H9 (cell line): ENCODE results near the gene TESK2. TPM values are rescaled to one million over a fixed set of nuclear protein-coding genes. Genes with fewer than 3 reads are reported as not detected.

Experiments
- DNase-seq: peaks from one replicate; pipeline ENCODE4 v3.0.0-alpha.2; 2017
- H2AFZ ChIP-seq: one replicate; pipeline ENCODE4 v1.6.1; 2013; ENCODE audit warnings: mild to moderate bottlenecking, low read length, control low read depth, moderate library complexity
- H2AK5ac ChIP-seq: 2 replicates; pipeline ENCODE4 v1.6.1; 2013; ENCODE audit warnings: low read length, control low read depth, mixed read lengths; ENCODE audit not compliant: insufficient read length
- H2BK120ac ChIP-seq: one replicate; pipeline ENCODE4 v1.6.1; 2013; ENCODE audit warnings: low read depth, mild to moderate bottlenecking, low read length, control low read depth, inconsistent platforms; ENCODE audit not compliant: poor library complexity, severe bottlenecking
- H2BK12ac ChIP-seq: 2 replicates; pipeline ENCODE4 v1.6.1; 2013; ENCODE audit warnings: low read length, control low read depth, mixed read lengths, low read depth; ENCODE audit not compliant: insufficient read length
- H2BK15ac ChIP-seq: 2 replicates; pipeline ENCODE4 v1.6.1; 2013; ENCODE audit warnings: low read depth, low read length, control low read depth
- H2BK20ac ChIP-seq: one replicate; pipeline ENCODE4 v1.6.1; 2013; ENCODE audit warnings: low read depth, mild to moderate bottlenecking, low read length, control low read depth, inconsistent platforms; ENCODE audit not compliant: poor library complexity, severe bottlenecking
- H2BK5ac ChIP-seq: 2 replicates; pipeline ENCODE4 v1.6.1; 2013; ENCODE audit warnings: low read length, control low read depth, mixed read lengths; ENCODE audit not compliant: insufficient read length
- H3K14ac ChIP-seq: 2 replicates; pipeline ENCODE4 v1.6.1; 2013; ENCODE audit warnings: low read length, control low read depth; ENCODE audit not compliant: insufficient read depth
- H3K18ac ChIP-seq: 2 replicates; pipeline ENCODE4 v1.6.1; 2013; ENCODE audit warnings: low read depth, mild to moderate bottlenecking, mixed read lengths, low read length, control low read depth; ENCODE audit not compliant: insufficient read length
- H3K23ac ChIP-seq: 2 replicates; pipeline ENCODE4 v1.6.1; 2013; ENCODE audit warnings: low read length, control low read depth, mixed read lengths, low read depth; ENCODE audit not compliant: insufficient read length
- H3K23me2 ChIP-seq: 2 replicates; pipeline ENCODE4 v1.6.1; 2013; ENCODE audit warnings: low read depth, mild to moderate bottlenecking, mixed read lengths, low read length, control low read depth; ENCODE audit not compliant: insufficient read length, poor library complexity, severe bottlenecking
- H3K27ac ChIP-seq: 2 replicates; pipeline ENCODE4 v1.5.1; 2013; ENCODE audit warnings: low read length, control low read depth, mixed read lengths, low read depth; ENCODE audit not compliant: insufficient read length
- H3K27me3 ChIP-seq: 2 replicates; pipeline ENCODE4 v1.6.1; 2013; ENCODE audit warnings: low read length, control low read depth, inconsistent platforms; ENCODE audit not compliant: insufficient read depth
- H3K4ac ChIP-seq: 2 replicates; pipeline ENCODE4 v1.6.1; 2013; ENCODE audit warnings: low read depth, mild to moderate bottlenecking, control low read depth, inconsistent platforms, low read length, moderate library complexity
- H3K4me1 ChIP-seq: 2 replicates; pipeline ENCODE4 v1.6.1; 2013; ENCODE audit warnings: low read length, control low read depth, inconsistent platforms; ENCODE audit not compliant: insufficient read depth
- H3K4me2 ChIP-seq: 2 replicates; pipeline ENCODE4 v1.6.1; 2013; ENCODE audit warnings: low read length, control low read depth, mixed read lengths; ENCODE audit not compliant: insufficient read length, insufficient read depth
- H3K56ac ChIP-seq: 2 replicates; pipeline ENCODE4 v1.6.1; 2013; ENCODE audit warnings: low read depth, mild to moderate bottlenecking, mixed read lengths, low read length, control low read depth; ENCODE audit not compliant: insufficient read length
- H3K79me1 ChIP-seq: 2 replicates; pipeline ENCODE4 v1.6.1; 2013; ENCODE audit warnings: low read depth, mild to moderate bottlenecking, moderate library complexity, low read length, control low read depth, inconsistent platforms; ENCODE audit not compliant: insufficient read depth, poor library complexity, severe bottlenecking
- H3K79me2 ChIP-seq: 2 replicates; pipeline ENCODE4 v1.6.1; 2013; ENCODE audit warnings: low read length, control low read depth, inconsistent platforms; ENCODE audit not compliant: insufficient read depth
- H3K9ac ChIP-seq: 2 replicates; pipeline ENCODE4 v1.6.1; 2013; ENCODE audit warnings: low read length, control low read depth, mixed read lengths; ENCODE audit not compliant: insufficient read length; ENCODE audit errors: extremely low read depth
- H3K9me3 ChIP-seq: one replicate; pipeline ENCODE4 v1.6.1; 2013; ENCODE audit warnings: low read depth, low read length, inconsistent platforms; ENCODE audit not compliant: control insufficient read depth
- H3T11ph ChIP-seq: one replicate; pipeline ENCODE4 v1.6.1; 2013; ENCODE audit warnings: mild to moderate bottlenecking, low read length, control low read depth, inconsistent platforms
- H4K20me1 ChIP-seq: one replicate; pipeline ENCODE4 v1.6.1; 2013; ENCODE audit not compliant: control insufficient read depth, insufficient read length, insufficient read depth
- H4K5ac ChIP-seq: 2 replicates; pipeline ENCODE4 v1.6.1; 2013; ENCODE audit warnings: low read depth, mild to moderate bottlenecking, mixed read lengths, low read length, control low read depth; ENCODE audit not compliant: insufficient read length
- H4K8ac ChIP-seq: replicated peaks from 2 replicates; pipeline ENCODE4 v1.6.1; 2013; ENCODE audit warnings: low read length, control low read depth, mixed read lengths, low read depth; ENCODE audit not compliant: insufficient read length
- H4K91ac ChIP-seq: 2 replicates; pipeline ENCODE4 v1.6.1; 2013; ENCODE audit warnings: low read depth, mild to moderate bottlenecking, moderate library complexity, mixed read lengths, low read length, control low read depth; ENCODE audit not compliant: insufficient read length
- H3K27ac Mint-ChIP-seq, 3 experiments: 2 replicates in 2 of 3; 3 replicates in 1 of 3; pipeline ENCODE4 v1.8.0; 2020 to 2021; ENCODE audit warnings: mixed read lengths in 3 of 3, mild to moderate bottlenecking in 1 of 3, moderate library complexity in 1 of 3
- H3K27me3 Mint-ChIP-seq: 2 replicates; pipeline ENCODE4 v1.8.0; 2021; ENCODE audit warnings: low read depth, mild to moderate bottlenecking, moderate library complexity, mixed read lengths
- H3K36me3 Mint-ChIP-seq, 3 experiments: 2 replicates in 2 of 3; 3 replicates in 1 of 3; pipeline ENCODE4 v1.8.0; 2020 to 2021; ENCODE audit warnings: low read depth in 3 of 3, mixed read lengths in 3 of 3; ENCODE audit not compliant: insufficient read depth in 1 of 3
- H3K4me1 Mint-ChIP-seq, 2 experiments: 2 replicates each; pipeline ENCODE4 v1.8.0; 2020; ENCODE audit warnings: mixed read lengths in 2 of 2
- H3K4me3 Mint-ChIP-seq, 2 experiments: 2 replicates in 1 of 2; 3 replicates in 1 of 2; pipeline ENCODE4 v1.8.0; 2020 to 2021; ENCODE audit warnings: mild to moderate bottlenecking in 2 of 2, mixed read lengths in 2 of 2, moderate library complexity in 1 of 2
- H3K9me3 Mint-ChIP-seq, 2 experiments: 2 replicates in 1 of 2; 3 replicates in 1 of 2; pipeline ENCODE4 v1.8.0; 2020; ENCODE audit warnings: mild to moderate bottlenecking in 2 of 2, mixed read lengths in 2 of 2, moderate library complexity in 1 of 2
- WGBS: extraction: QIAGEN DNeasy Blood & Tissue Kit; methylation state at CpG from one replicate; pipeline ENCODE4 v1.1.7; 2013; ENCODE audit warnings: missing lambda C conversion rate, low lambda C conversion rate, mixed read lengths; ENCODE audit not compliant: insufficient read length; ENCODE audit errors: extremely low coverage; 5-methylcytosine and 5-hydroxymethylcytosine counted together
- total RNA-seq: library from RNA; stranded (reverse); gene quantifications from 2 replicates; pipeline ENCODE4 v1.2.1, GENCODE V29; 2021
- TF ChIP-seq, protein P1 (sequence below): fragments of 200-600 bp; sonication (generic); conservative IDR thresholded peaks from 3 replicates; pipeline ENCODE4 v1.8.0; 2021; ENCODE audit warnings: antibody characterized with exemption, mild to moderate bottlenecking

TESK2 gene
- total RNA-seq, 1 experiment from 2014 or later: 7.2 TPM

DNA sequence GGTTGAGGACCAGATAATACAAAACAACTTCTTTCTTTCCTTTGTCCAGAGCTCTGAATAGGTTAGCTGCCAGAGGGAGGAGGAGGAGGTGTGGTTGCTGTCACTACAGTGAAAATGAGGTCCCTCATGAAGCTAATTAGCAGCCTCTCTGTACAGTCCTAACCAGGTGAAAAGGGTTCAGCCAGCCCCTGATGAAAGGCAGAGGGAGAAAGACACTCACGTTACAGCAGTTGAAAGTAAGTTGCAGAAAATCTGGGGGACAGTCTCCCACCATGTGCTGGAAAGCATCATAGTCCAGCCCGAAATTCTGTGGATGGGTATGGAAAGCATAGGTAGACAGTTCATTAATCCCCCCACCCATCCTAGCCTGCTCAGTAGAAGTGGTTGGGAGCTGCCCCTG lies 144.5 kb downstream of the TESK2 start:
- Histone ChIP-seq H3K4me2 (no peak overlapping the region), H3K79me1 (no peaks in the 10 kb centered on the region), H3K9me3 (no peaks in the 10 kb centered on the region), H2BK12ac (no peak overlapping the region), H3K4ac (no peak overlapping the region), H4K91ac (no peak overlapping the region), H2BK15ac (no peak overlapping the region), H3K23ac (no peak overlapping the region), H2BK120ac (no peak overlapping the region), H4K8ac (no peak overlapping the region), H2AK5ac (no peak overlapping the region), H2BK5ac (no peak overlapping the region), H3K23me2 (no peaks in the 10 kb centered on the region), H3K56ac (no peak overlapping the region), H3K9ac (no peak overlapping the region), H3K18ac (no peak overlapping the region), H3K27me3 (no peaks in the 10 kb centered on the region), H3K4me1 (no peaks in the 10 kb centered on the region), H3K27ac (no peak overlapping the region), H3K14ac (no peak overlapping the region), H4K20me1 (no peaks in the 10 kb centered on the region), H2BK20ac (no peak overlapping the region), H4K5ac (no peak overlapping the region), H2AFZ (no peak overlapping the region), H3T11ph (no peak overlapping the region), H3K79me2 (0 out of 2 replicates have a peak, but pooled peaks cover 2% of the 10 kb centered on the region)
- Mint-ChIP-seq H3K27ac (no peak overlapping the region; a peak in 1 of 7 replicates), H3K36me3 (peaks cover 18 to 50% (median 30%) of the 10 kb centered on the region in 3 experiments), H3K9me3 (no peaks in the 10 kb centered on the region), H3K27me3 (no peaks in the 10 kb centered on the region), H3K4me1 (peaks cover 0 to 4% of the 10 kb centered on the region in 2 experiments; a peak in 1 of 4 replicates), H3K4me3 (no peak overlapping the region)
- no CpG with 5 or more reads among the region's 2 CpGs for WGBS
- no peak for DNase-seq
- TF ChIP-seq, protein P1, sequence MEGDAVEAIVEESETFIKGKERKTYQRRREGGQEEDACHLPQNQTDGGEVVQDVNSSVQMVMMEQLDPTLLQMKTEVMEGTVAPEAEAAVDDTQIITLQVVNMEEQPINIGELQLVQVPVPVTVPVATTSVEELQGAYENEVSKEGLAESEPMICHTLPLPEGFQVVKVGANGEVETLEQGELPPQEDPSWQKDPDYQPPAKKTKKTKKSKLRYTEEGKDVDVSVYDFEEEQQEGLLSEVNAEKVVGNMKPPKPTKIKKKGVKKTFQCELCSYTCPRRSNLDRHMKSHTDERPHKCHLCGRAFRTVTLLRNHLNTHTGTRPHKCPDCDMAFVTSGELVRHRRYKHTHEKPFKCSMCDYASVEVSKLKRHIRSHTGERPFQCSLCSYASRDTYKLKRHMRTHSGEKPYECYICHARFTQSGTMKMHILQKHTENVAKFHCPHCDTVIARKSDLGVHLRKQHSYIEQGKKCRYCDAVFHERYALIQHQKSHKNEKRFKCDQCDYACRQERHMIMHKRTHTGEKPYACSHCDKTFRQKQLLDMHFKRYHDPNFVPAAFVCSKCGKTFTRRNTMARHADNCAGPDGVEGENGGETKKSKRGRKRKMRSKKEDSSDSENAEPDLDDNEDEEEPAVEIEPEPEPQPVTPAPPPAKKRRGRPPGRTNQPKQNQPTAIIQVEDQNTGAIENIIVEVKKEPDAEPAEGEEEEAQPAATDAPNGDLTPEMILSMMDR: no peak
